HG03469 (cell line): ENCODE results near the gene MAPK6.
"Not testable (repeated sequence)": the region's sequence is repeated elsewhere in the genome, so short reads cannot be mapped to it uniquely, and the experiment has no call there.

ENCODE experiments used
- ATAC-seq: cut with Tn5 transposase; IDR thresholded peaks from one replicate; pipeline ENCODE4 v1.9.1; 2021; ENCODE audit warnings: mild to moderate bottlenecking, moderate library complexity, moderate number of reproducible peaks; ENCODE audit not compliant: unreplicated experiment

MAPK6 gene

GRCh38 chr15:52042051-52042851, 23.2 kb downstream of the MAPK6 start:
- no peak for ATAC-seq

- ATAC-seq, result not testable (repeated sequence)
Measured at GRCh38 chr15:52045795-52046298, 26.8 kb downstream of the MAPK6 start.

GRCh38 chr15:52046552-52046951, 27.5 kb downstream of the MAPK6 start:
- not testable (repeated sequence) for ATAC-seq

GRCh38 chr15:52050416-52050815, 31.4 kb downstream of the MAPK6 start:
- no peak for ATAC-seq

GRCh38 chr15:52052066-52052935, 33.3 kb downstream of the MAPK6 start:
- ATAC-seq, result no peak

GRCh38 chr15:52054381-52054780, 35.4 kb downstream of the MAPK6 start:
- no peak for ATAC-seq

- not testable (repeated sequence) for ATAC-seq
Measured at GRCh38 chr15:52054858-52055257, 35.8 kb downstream of the MAPK6 start.

GRCh38 chr15:52056001-52056400, 37.0 kb downstream of the MAPK6 start:
- no peak for ATAC-seq

GRCh38 chr15:52056496-52056895, 37.5 kb downstream of the MAPK6 start:
- ATAC-seq, result no peak

- no peak for ATAC-seq
Measured at GRCh38 chr15:52057996-52058395, 39.0 kb downstream of the MAPK6 start.

GRCh38 chr15:52060501-52060900, 41.5 kb downstream of the MAPK6 start:
- no peak for ATAC-seq

GRCh38 chr15:52066842-52067544, 48.0 kb downstream of the MAPK6 start:
- ATAC-seq, result no peak

- ATAC-seq, result no peak
Measured at GRCh38 chr15:52067545-52067926, 48.5 kb downstream of the MAPK6 start.

GRCh38 chr15:52068004-52068615, 49.1 kb downstream of the MAPK6 start:
- ATAC-seq, result no peak

GRCh38 chr15:52069559-52069958, 50.5 kb downstream of the MAPK6 start:
- no peak for ATAC-seq

GRCh38 chr15:52071570-52071969, 52.6 kb downstream of the MAPK6 start:
- no peak for ATAC-seq

GRCh38 chr15:52076889-52077781, 58.1 kb downstream of the MAPK6 start:
- no peak for ATAC-seq

- ATAC-seq, result no peak
Measured at GRCh38 chr15:52078197-52078875, 59.3 kb downstream of the MAPK6 start.
